Tibial artery (tissue), 4 donors: Measurements from ENCODE around the gene IL2RG.

Experiments
- DNase-seq, 2 donors: peaks; one replicate each; pipeline ENCODE4 v3.0.0-alpha.2; 2019
- H3K27ac ChIP-seq, 2 donors: fragments of 200-600 bp; sonication (generic) in 1 of 2; 1 replicate in 1 of 2; 2 replicates in 1 of 2; pipeline ENCODE4 v1.5.1; 2018 to 2019; ENCODE audit warnings: mild to moderate bottlenecking in 1 of 2
- H3K27me3 ChIP-seq, 2 donors: fragments of 200-600 bp; sonication (generic) in 1 of 2; one replicate each; pipeline versions ENCODE4 v1.5.1 to v1.6.0; 2016 to 2019
- H3K36me3 ChIP-seq, 3 donors: fragments of 200-600 bp; sonication (generic) in 2 of 3; one replicate each; pipeline ENCODE4 v1.5.1; 2016 to 2019; ENCODE audit warnings: mild to moderate bottlenecking in 2 of 3
- H3K4me1 ChIP-seq, 4 donors: fragments of 200-600 bp; sonication (generic) in 2 of 4; 1 replicate in 3 of 4; 2 replicates in 1 of 4; pipeline ENCODE4 v1.5.1; 2016 to 2019
- H3K4me3 ChIP-seq, 2 donors: fragments of 200-600 bp; sonication (generic) in 1 of 2; 1 replicate in 1 of 2; 2 replicates in 1 of 2; pipeline ENCODE4 v1.5.1; 2018 to 2019; ENCODE audit warnings: mild to moderate bottlenecking in 2 of 2
- H3K9me3 ChIP-seq, 3 donors: fragments of 200-600 bp; sonication (generic) in 1 of 3; one replicate each; pipeline ENCODE4 v1.5.1; 2016 to 2019
- intact Hi-C: fragments of 100-400 bp; cut with DNase I; formaldehyde crosslinking; loops from one replicate; pipeline ENCODE4 v1.15.0; 2023; ENCODE audit warnings: low total_unique reads
- TF ChIP-seq, protein P1 (sequence below), 2 experiments: fragments of 200-600 bp in 1 of 2; fragments of 450-650 bp in 1 of 2; IDR thresholded peaks; one replicate each; pipeline ENCODE4 v1.5.1; 2017 to 2019; ENCODE audit warnings: antibody characterized with exemption in 2 of 2, mild to moderate bottlenecking in 1 of 2, moderate library complexity in 1 of 2

IL2RG gene

DNA sequence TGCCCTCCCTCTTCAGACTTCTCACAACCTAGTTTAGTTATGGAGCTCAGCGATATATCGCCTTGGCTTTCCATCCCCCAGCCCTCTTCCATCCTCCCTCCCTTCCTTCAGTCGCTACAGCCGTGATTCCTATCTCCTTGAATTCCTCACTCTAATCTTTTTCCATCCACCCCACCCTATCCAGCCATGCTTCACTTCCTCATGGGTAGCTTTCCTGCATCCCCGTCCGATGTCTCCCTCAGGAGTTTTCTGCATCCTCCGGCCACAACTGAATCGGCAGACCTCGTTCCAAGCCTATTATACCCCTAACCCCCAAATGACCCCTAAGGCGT lies 43.7 kb downstream of the IL2RG start:
- Histone ChIP-seq H3K36me3 (peaks cover 0 to under 1% (median 0%) of the 10 kb centered on the region in 3 donors), H3K4me3 (peak overlapping the region; percentile 65 to 66), H3K27ac (peak overlapping the region; percentile 81 to 84), H3K9me3 (no peaks in the 10 kb centered on the region), H3K27me3 (no peaks in the 10 kb centered on the region), H3K4me1 (peaks cover 0 to 14% (median 0%) of the 10 kb centered on the region in 4 donors)
- DNase-seq, result no peak
- TF ChIP-seq, protein P1, sequence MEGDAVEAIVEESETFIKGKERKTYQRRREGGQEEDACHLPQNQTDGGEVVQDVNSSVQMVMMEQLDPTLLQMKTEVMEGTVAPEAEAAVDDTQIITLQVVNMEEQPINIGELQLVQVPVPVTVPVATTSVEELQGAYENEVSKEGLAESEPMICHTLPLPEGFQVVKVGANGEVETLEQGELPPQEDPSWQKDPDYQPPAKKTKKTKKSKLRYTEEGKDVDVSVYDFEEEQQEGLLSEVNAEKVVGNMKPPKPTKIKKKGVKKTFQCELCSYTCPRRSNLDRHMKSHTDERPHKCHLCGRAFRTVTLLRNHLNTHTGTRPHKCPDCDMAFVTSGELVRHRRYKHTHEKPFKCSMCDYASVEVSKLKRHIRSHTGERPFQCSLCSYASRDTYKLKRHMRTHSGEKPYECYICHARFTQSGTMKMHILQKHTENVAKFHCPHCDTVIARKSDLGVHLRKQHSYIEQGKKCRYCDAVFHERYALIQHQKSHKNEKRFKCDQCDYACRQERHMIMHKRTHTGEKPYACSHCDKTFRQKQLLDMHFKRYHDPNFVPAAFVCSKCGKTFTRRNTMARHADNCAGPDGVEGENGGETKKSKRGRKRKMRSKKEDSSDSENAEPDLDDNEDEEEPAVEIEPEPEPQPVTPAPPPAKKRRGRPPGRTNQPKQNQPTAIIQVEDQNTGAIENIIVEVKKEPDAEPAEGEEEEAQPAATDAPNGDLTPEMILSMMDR (IDR thresholded peaks at IDR 0.05), result no peak
- intact Hi-C loops, result no loop called here

DNA sequence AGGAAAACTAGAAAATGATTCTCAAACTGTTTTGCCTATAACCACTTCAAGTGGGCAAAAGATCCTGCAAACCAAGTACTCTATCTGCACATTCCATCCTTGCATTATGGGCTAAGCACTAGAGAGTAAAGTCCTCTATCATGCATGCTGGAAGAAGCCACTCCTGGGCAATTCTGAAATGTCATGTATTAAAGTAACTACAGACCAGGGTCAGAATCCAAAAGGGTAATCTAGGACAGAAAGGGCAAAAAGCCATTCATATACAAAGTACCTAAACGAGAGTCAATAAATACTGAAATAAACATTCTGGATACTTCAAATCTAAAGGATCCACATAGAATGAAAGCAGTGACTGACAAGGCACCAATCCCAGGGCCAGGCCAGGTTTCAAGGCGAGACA lies 44.3 kb downstream of the IL2RG start:
- Histone ChIP-seq H3K4me1 (peaks cover 0 to 14% (median 0%) of the 10 kb centered on the region in 4 donors), H3K36me3 (peaks cover under 1 to 6% (median 6%) of the 10 kb centered on the region in 3 donors), H3K27ac (peak overlapping the region; percentile 81 to 84), H3K4me3 (peak overlapping the region; percentile 65 to 66), H3K9me3 (no peaks in the 10 kb centered on the region), H3K27me3 (no peaks in the 10 kb centered on the region)
- intact Hi-C loops, result no loop called here
- DNase-seq, result no peak
- TF ChIP-seq, protein P1 (IDR thresholded peaks at IDR 0.05), result no peak

DNA sequence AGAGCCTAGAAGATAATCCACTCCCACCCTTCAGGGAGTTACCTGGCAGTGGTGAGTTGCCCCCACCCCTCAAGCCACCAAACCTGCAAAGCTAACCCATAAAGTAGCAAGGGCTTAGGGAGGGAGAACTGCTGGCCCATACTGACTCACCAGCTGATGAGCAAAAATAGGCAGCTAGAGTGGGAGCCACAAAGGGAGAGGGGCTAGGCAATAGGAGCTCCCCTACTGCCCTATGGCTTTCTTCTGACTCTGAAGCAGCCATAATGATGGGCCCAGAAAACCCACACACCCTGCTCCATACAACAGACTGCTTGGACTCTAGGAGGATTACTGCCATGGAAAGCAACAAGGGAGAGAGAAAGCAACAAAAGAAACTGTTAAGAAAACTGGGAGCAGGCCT lies 51.2 kb downstream of the IL2RG start:
- no peaks in the 10 kb centered on the region for H3K4me1 ChIP-seq
- TF ChIP-seq, protein P1 (IDR thresholded peaks at IDR 0.05), result no peak
- H3K4me3 ChIP-seq, result no peak overlapping the region
- H3K36me3 ChIP-seq, result peaks cover 16 to 41% (median 37%) of the 10 kb centered on the region in 3 donors
- no peaks in the 10 kb centered on the region for H3K27me3 ChIP-seq
- H3K9me3 ChIP-seq, result no peaks in the 10 kb centered on the region
- intact Hi-C loops, result no loop called here
- DNase-seq, result no peak
- H3K27ac ChIP-seq, result no peak overlapping the region

DNA sequence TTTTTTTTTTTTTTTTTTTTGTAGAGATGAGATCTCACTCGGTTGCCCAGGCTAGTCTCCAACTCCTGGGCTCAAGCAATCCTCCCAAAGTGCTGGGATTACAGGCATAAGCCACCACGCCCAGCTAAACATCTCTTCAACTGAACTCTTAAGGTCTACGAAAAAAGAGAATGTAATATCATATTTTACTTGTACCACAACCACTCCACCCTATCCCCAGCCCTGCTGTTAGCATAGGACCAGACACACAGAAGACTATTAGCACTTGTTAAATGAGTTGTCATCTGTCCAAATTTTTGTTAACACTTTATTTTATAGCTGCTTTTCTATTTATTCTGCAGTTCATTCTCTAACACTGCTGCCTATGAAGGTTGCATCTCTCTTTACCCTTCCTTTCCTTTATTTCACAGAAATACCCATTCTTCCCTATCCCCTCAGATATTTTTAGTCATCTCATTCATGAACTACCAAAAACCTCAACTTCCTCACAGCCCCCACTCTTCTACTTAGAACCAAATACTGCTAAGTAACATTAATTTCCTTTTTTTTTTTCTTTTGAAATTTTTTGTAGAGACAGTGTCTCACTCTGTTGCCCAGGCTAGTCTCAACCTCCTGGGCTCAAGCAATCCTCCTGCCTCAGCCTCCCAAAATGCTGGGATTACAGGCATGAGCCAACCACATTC lies 53.4 kb downstream of the IL2RG start:
- intact Hi-C loops, result no loop called here
- H3K9me3 ChIP-seq, result no peaks in the 10 kb centered on the region
- TF ChIP-seq, protein P1 (IDR thresholded peaks at IDR 0.05), result no peak
- DNase-seq, result no peak
- H3K27me3 ChIP-seq, result no peaks in the 10 kb centered on the region
- H3K4me3 ChIP-seq, result no peak overlapping the region
- peaks cover 16 to 41% (median 37%) of the 10 kb centered on the region in 3 donors for H3K36me3 ChIP-seq
- no peaks in the 10 kb centered on the region for H3K4me1 ChIP-seq
- no peak overlapping the region for H3K27ac ChIP-seq
